SH-SY5Y (cell line): ENCODE results near the gene RSPH6A.

Experiments
- GATA2 ChIP-seq: IDR thresholded peaks from 2 replicates; pipeline ENCODE4 v1.6.1; 2011; ENCODE audit warnings: mild to moderate bottlenecking, low read depth, low read length
- GATA3 ChIP-seq: IDR thresholded peaks from 2 replicates; pipeline ENCODE4 v1.6.1; 2011; ENCODE audit warnings: low read depth, mild to moderate bottlenecking, low read length, moderate library complexity

- no peak for TF ChIP-seq GATA2
- no peak for TF ChIP-seq GATA3
Measured at GRCh38 chr19:45824041-45824471, 8.9 kb upstream of the RSPH6A start.
